Hepatocyte (in vitro differentiated cells): ENCODE measurements around the gene OR10A3. TPM values are rescaled to one million over a fixed set of nuclear protein-coding genes. Genes with fewer than 3 reads are reported as not detected.

Experiments
- DNase-seq: peaks from one replicate; pipeline ENCODE4 v3.0.0-alpha.2; 2016; ENCODE audit warnings: low spot score
- H2AFZ ChIP-seq: fragments of 200-600 bp; sonication (generic); 2 replicates; pipeline ENCODE4 v1.6.0; 2016; ENCODE audit warnings: antibody characterized with exemption, mild to moderate bottlenecking
- H3K27ac ChIP-seq: fragments of 200-600 bp; sonication (generic); 2 replicates; pipeline ENCODE4 v1.5.1; 2016; ENCODE audit warnings: mild to moderate bottlenecking
- H3K27me3 ChIP-seq: fragments of 200-600 bp; sonication (generic); 2 replicates; pipeline ENCODE4 v1.6.1; 2016
- H3K36me3 ChIP-seq: fragments of 200-600 bp; sonication (generic); replicated peaks from 2 replicates; pipeline ENCODE4 v1.5.1; 2016; ENCODE audit warnings: low read depth; ENCODE audit not compliant: insufficient read depth
- H3K4me1 ChIP-seq: fragments of 200-600 bp; sonication (generic); 2 replicates; pipeline ENCODE4 v1.5.1; 2016; ENCODE audit warnings: mild to moderate bottlenecking, moderate library complexity; ENCODE audit not compliant: insufficient read depth
- H3K4me2 ChIP-seq: fragments of 200-600 bp; sonication (generic); 2 replicates; pipeline ENCODE4 v1.6.0; 2016
- H3K4me3 ChIP-seq: fragments of 200-600 bp; sonication (generic); 2 replicates; pipeline ENCODE4 v1.5.1; 2016; ENCODE audit warnings: mild to moderate bottlenecking
- H3K79me2 ChIP-seq: fragments of 200-600 bp; sonication (generic); 2 replicates; pipeline ENCODE4 v1.6.0; 2017; ENCODE audit warnings: mild to moderate bottlenecking
- H3K9me2 ChIP-seq: fragments of 200-600 bp; sonication (generic); replicated peaks from 2 replicates; pipeline ENCODE4 v1.6.0; 2017; ENCODE audit warnings: mild to moderate bottlenecking; ENCODE audit not compliant: insufficient read depth
- H3K9me3 ChIP-seq: fragments of 200-600 bp; sonication (generic); 2 replicates; pipeline ENCODE4 v1.5.1; 2016; ENCODE audit warnings: low read depth, mild to moderate bottlenecking
- H4K20me1 ChIP-seq: fragments of 200-600 bp; sonication (generic); 2 replicates; pipeline ENCODE4 v1.6.0; 2016; ENCODE audit warnings: mild to moderate bottlenecking; ENCODE audit not compliant: insufficient read depth, poor library complexity, severe bottlenecking
- EZH2 ChIP-seq: fragments of 200-600 bp; sonication (generic); IDR thresholded peaks from 2 replicates; pipeline ENCODE4 v1.6.1; 2016; ENCODE audit warnings: antibody characterized with exemption, mild to moderate bottlenecking, borderline replicate concordance
- EZH2phosphoT487 ChIP-seq: fragments of 200-600 bp; sonication (generic); IDR thresholded peaks from one replicate; pipeline ENCODE4 v1.6.1; 2018; ENCODE audit warnings: antibody characterized with exemption, mild to moderate bottlenecking, low read depth, moderate library complexity; ENCODE audit not compliant: unreplicated experiment, severe bottlenecking
- WGBS: methylation state at CpG from one replicate; pipeline ENCODE4 v1.1.6; 2016; ENCODE audit warnings: low lambda C conversion rate; ENCODE audit errors: missing lambda C conversion rate; 5-methylcytosine and 5-hydroxymethylcytosine counted together
- polyA plus RNA-seq: library from polyadenylated mRNA; unstranded; fragments of >200 nt; fragmentation: Nextera tagmentation; extraction: Ambion mirVana; gene quantifications from 2 replicates; pipeline ENCODE4 v1.2.1, GENCODE V29; 2016
- total RNA-seq: library from RNA; depleted of rRNA; stranded (reverse); fragments of >200 nt; gene quantifications from 2 replicates; pipeline ENCODE4 v1.2.3, GENCODE V29; 2014
- TF ChIP-seq, protein P1 (sequence below): fragments of 200-600 bp; sonication (generic); IDR thresholded peaks from 2 replicates; pipeline ENCODE4 v1.5.1; 2016; ENCODE audit warnings: antibody characterized with exemption, mild to moderate bottlenecking; ENCODE audit not compliant: poor library complexity

The OR10A3 gene
- total and polyA plus RNA-seq, 2 experiments from 2014 or later = not detected

DNA sequence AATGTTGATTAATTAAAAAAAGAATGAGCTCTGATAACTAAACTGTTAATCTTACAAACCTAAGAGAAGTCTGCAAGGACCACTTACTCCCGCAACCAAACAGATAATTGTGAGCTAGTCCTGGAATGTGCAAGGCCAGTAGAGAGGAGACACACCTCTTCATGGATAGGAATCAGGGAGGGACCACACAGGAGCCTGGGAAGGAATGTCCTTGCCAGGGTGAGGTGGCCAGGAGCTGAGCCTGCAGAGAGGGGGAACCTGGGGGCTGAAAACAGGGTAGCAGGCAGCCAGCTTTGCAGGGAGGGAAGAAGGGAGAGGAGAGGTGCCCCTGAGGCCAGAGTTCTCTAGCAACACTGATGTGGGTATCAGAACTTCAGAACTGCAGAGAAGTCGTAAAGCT, 33.2 kb upstream of the OR10A3 start:
- TF ChIP-seq EZH2phosphoT487 (no peak), EZH2 (no peak)
- TF ChIP-seq, protein P1, sequence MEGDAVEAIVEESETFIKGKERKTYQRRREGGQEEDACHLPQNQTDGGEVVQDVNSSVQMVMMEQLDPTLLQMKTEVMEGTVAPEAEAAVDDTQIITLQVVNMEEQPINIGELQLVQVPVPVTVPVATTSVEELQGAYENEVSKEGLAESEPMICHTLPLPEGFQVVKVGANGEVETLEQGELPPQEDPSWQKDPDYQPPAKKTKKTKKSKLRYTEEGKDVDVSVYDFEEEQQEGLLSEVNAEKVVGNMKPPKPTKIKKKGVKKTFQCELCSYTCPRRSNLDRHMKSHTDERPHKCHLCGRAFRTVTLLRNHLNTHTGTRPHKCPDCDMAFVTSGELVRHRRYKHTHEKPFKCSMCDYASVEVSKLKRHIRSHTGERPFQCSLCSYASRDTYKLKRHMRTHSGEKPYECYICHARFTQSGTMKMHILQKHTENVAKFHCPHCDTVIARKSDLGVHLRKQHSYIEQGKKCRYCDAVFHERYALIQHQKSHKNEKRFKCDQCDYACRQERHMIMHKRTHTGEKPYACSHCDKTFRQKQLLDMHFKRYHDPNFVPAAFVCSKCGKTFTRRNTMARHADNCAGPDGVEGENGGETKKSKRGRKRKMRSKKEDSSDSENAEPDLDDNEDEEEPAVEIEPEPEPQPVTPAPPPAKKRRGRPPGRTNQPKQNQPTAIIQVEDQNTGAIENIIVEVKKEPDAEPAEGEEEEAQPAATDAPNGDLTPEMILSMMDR = no peak
- H2AFZ ChIP-seq = no peak overlapping the region
- H3K9me3 ChIP-seq = no peaks in the 10 kb centered on the region
- H3K36me3 ChIP-seq = no peaks in the 10 kb centered on the region
- no peak for DNase-seq
- no peaks in the 10 kb centered on the region for H4K20me1 ChIP-seq
- no peak overlapping the region for H3K4me3 ChIP-seq
- H3K27ac ChIP-seq = no peak overlapping the region
- H3K4me1 ChIP-seq = no peaks in the 10 kb centered on the region
- no peaks in the 10 kb centered on the region for H3K27me3 ChIP-seq
- 83% methylated on average over 2 of the region's 2 CpGs for WGBS
- H3K9me2 ChIP-seq = no peaks in the 10 kb centered on the region
- H3K79me2 ChIP-seq = no peaks in the 10 kb centered on the region
- no peak overlapping the region for H3K4me2 ChIP-seq

DNA sequence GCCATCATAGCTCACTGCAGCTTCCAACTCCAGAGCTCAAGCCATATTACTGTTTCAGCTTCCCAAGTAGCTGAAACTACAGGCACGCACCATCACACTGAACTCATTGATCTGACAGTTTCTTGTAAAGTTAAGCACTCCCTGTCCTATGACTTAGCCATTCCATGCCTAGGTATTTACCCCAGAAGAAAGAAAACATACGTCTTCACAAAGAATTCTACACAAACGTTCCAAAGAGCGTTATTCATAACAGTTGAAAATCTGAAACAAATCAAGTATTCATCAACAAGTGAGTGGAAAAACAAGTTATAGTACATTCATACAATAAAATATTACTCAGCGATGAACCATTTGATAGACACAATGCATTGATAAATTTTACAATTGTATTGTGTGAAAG, 31.5 kb upstream of the OR10A3 start:
- H3K9me2 ChIP-seq = no peaks in the 10 kb centered on the region
- H3K9me3 ChIP-seq = no peaks in the 10 kb centered on the region
- 83% methylated on average over 5 of the region's 5 CpGs for WGBS
- H3K4me1 ChIP-seq = no peaks in the 10 kb centered on the region
- H3K4me2 ChIP-seq = no peak overlapping the region
- DNase-seq = no peak
- TF ChIP-seq, protein P1 = no peak
- TF ChIP-seq EZH2 (no peak), EZH2phosphoT487 (no peak)
- H4K20me1 ChIP-seq = no peaks in the 10 kb centered on the region
- no peak overlapping the region for H3K4me3 ChIP-seq
- no peaks in the 10 kb centered on the region for H3K27me3 ChIP-seq
- no peak overlapping the region for H2AFZ ChIP-seq
- H3K79me2 ChIP-seq = no peaks in the 10 kb centered on the region
- H3K27ac ChIP-seq = no peak overlapping the region
- H3K36me3 ChIP-seq = no peaks in the 10 kb centered on the region

DNA sequence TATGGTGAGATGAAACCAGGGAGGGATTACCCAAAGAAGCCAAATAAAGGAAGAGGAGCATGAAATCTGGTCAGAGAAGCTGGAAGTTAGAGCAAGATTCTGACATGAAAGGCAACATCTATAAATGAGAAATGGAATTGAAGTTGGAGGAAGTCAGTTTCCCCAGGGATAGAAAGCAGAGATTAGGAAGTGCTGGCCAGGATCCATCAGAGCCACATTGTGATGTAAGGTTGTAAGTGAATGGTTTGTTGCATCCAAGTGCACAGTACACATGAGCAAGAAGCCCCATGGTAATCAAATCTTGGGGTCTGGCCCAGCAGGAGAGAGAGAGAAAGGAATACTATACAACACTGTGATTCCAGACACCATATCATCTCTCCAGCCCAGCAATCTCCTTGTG, 30.3 kb upstream of the OR10A3 start:
- no peaks in the 10 kb centered on the region for H3K36me3 ChIP-seq

More for the DNA sequence above, 30.3 kb upstream of the OR10A3 start:
- Histone ChIP-seq H4K20me1 (no peaks in the 10 kb centered on the region), H3K27me3 (no peaks in the 10 kb centered on the region), H3K79me2 (no peaks in the 10 kb centered on the region), H3K4me2 (no peak overlapping the region), H3K9me2 (no peaks in the 10 kb centered on the region), H2AFZ (no peak overlapping the region), H3K9me3 (no peaks in the 10 kb centered on the region), H3K27ac (no peak overlapping the region), H3K4me1 (no peaks in the 10 kb centered on the region), H3K4me3 (no peak overlapping the region)
- TF ChIP-seq EZH2phosphoT487 = no peak
- no peak for TF ChIP-seq EZH2
- TF ChIP-seq, protein P1 = no peak
- no peak for DNase-seq
